Glutamatergic neuron (in vitro differentiated cells): ENCODE data around the gene PI4KA. TPM values are rescaled to one million over a fixed set of nuclear protein-coding genes. Genes with fewer than 3 reads are reported as not detected.
"Not testable (repeated sequence)": the region's sequence is repeated elsewhere in the genome, so short reads cannot be mapped to it uniquely, and the experiment has no call there.

Experiments used
- DNase-seq: peaks from one replicate; pipeline ENCODE4 v3.0.0; 2022
- H3K27ac Mint-ChIP-seq: one replicate; pipeline ENCODE4 v1.8.0; 2020; ENCODE audit warnings: mild to moderate bottlenecking, mixed read lengths, inconsistent platforms; ENCODE audit not compliant: unreplicated experiment
- H3K27me3 Mint-ChIP-seq: one replicate; pipeline ENCODE4 v1.8.0; 2020; ENCODE audit warnings: mild to moderate bottlenecking, moderate library complexity, mixed read lengths, inconsistent platforms; ENCODE audit not compliant: unreplicated experiment
- H3K36me3 Mint-ChIP-seq: one replicate; pipeline ENCODE4 v1.8.0; 2020; ENCODE audit warnings: mild to moderate bottlenecking, mixed read lengths, inconsistent platforms; ENCODE audit not compliant: unreplicated experiment
- H3K4me1 Mint-ChIP-seq: one replicate; pipeline ENCODE4 v1.8.0; 2020; ENCODE audit warnings: mild to moderate bottlenecking, low read depth, mixed read lengths, inconsistent platforms; ENCODE audit not compliant: unreplicated experiment
- H3K4me3 Mint-ChIP-seq: one replicate; pipeline ENCODE4 v1.8.0; 2020; ENCODE audit warnings: mild to moderate bottlenecking, mixed read lengths, inconsistent platforms; ENCODE audit not compliant: unreplicated experiment
- H3K9me3 Mint-ChIP-seq: one replicate; pipeline ENCODE4 v1.8.0; 2020; ENCODE audit warnings: mild to moderate bottlenecking, moderate library complexity, mixed read lengths, inconsistent platforms; ENCODE audit not compliant: unreplicated experiment
- CTCF ChIP-seq: fragments of 200-600 bp; sonication (generic); IDR thresholded peaks from one replicate; pipeline ENCODE4 v1.5.0; 2021; ENCODE audit not compliant: partially characterized antibody, unreplicated experiment
- total RNA-seq: library from RNA; stranded (reverse); fragmentation: NEBNext Ultra II Directional; extraction: Animal tissue kit (Norgen Biotek cat#: 25700); gene quantifications from one replicate; pipeline ENCODE4 v1.2.1, GENCODE V29; 2021; ENCODE audit not compliant: unreplicated experiment

The PI4KA gene
- total RNA-seq, 1 donor from 2014 or later: 165 TPM

GRCh38 chr22:20685764-20686163 lies 172.8 kb downstream of the PI4KA start:
- H3K4me1 Mint-ChIP-seq, H3K4me3 Mint-ChIP-seq, H3K36me3 Mint-ChIP-seq, DNase-seq, H3K27me3 Mint-ChIP-seq, H3K9me3 Mint-ChIP-seq, H3K27ac Mint-ChIP-seq: not testable (repeated sequence)

- H3K27me3 Mint-ChIP-seq, H3K27ac Mint-ChIP-seq, H3K4me1 Mint-ChIP-seq, H3K4me3 Mint-ChIP-seq, H3K9me3 Mint-ChIP-seq, DNase-seq: not testable (repeated sequence)
- H3K36me3 Mint-ChIP-seq: peaks cover 11% of the 10 kb centered on the region
These were observed 179.7 kb downstream of the PI4KA start for GRCh38 chr22:20678792-20679435.

- no peak overlapping the region for H3K4me3 Mint-ChIP-seq
- H3K9me3 Mint-ChIP-seq: peaks cover 5% of the 10 kb centered on the region
- peaks cover 11% of the 10 kb centered on the region for H3K36me3 Mint-ChIP-seq
- no peaks in the 10 kb centered on the region for H3K4me1 Mint-ChIP-seq
- no peaks in the 10 kb centered on the region for H3K27me3 Mint-ChIP-seq
- DNase-seq: no peak
- no peak for TF ChIP-seq CTCF
- no peak overlapping the region for H3K27ac Mint-ChIP-seq
These were observed 180.8 kb downstream of the PI4KA start for GRCh38 chr22:20677684-20678242.

GRCh38 chr22:20675613-20676012 lies 183.0 kb downstream of the PI4KA start:
- not testable (repeated sequence) for H3K9me3 Mint-ChIP-seq, H3K4me1 Mint-ChIP-seq, DNase-seq, H3K4me3 Mint-ChIP-seq, H3K27me3 Mint-ChIP-seq, H3K27ac Mint-ChIP-seq
- peaks cover 11% of the 10 kb centered on the region for H3K36me3 Mint-ChIP-seq

GRCh38 chr22:20674998-20675397 lies 183.6 kb downstream of the PI4KA start:
- DNase-seq: no peak
- TF ChIP-seq CTCF: no peak
- Mint-ChIP-seq H3K27me3 (no peaks in the 10 kb centered on the region), H3K4me1 (no peaks in the 10 kb centered on the region), H3K27ac (no peak overlapping the region), H3K9me3 (peaks cover 5% of the 10 kb centered on the region), H3K4me3 (no peak overlapping the region), H3K36me3 (peaks cover 11% of the 10 kb centered on the region)

- DNase-seq: no peak
- Mint-ChIP-seq H3K9me3 (peaks cover 2% of the 10 kb centered on the region), H3K4me3 (no peak overlapping the region), H3K4me1 (no peaks in the 10 kb centered on the region), H3K27ac (no peak overlapping the region), H3K27me3 (no peaks in the 10 kb centered on the region), H3K36me3 (peaks cover 7% of the 10 kb centered on the region)
- TF ChIP-seq CTCF: no peak
These were observed 185.1 kb downstream of the PI4KA start for GRCh38 chr22:20673295-20674195.
